Adrenal gland (tissue), 5 donors: Measurements from ENCODE around the gene SERTAD2.

ENCODE experiments used
- CTCF ChIP-seq, 6 experiments: fragments of 450-650 bp in 4 of 6; fragments of 200-600 bp in 2 of 6; sonication (generic) in 1 of 6; IDR thresholded peaks; 1 replicate in 5 of 6; 2 replicates in 1 of 6; pipeline versions ENCODE4 v1.5.1 to v1.8.0; 2016 to 2021; ENCODE audit warnings: antibody characterized with exemption in 6 of 6, mild to moderate bottlenecking in 2 of 6, moderate library complexity in 1 of 6
- POLR2A ChIP-seq, 2 donors: fragments of 450-650 bp; IDR thresholded peaks; one replicate each; pipeline ENCODE4 v1.6.1; 2017; ENCODE audit warnings: antibody characterized with exemption in 2 of 2, mild to moderate bottlenecking in 2 of 2, moderate library complexity in 1 of 2
- donor health status: DM: no; HTN: no; CAD: no.

- TF ChIP-seq CTCF (IDR thresholded peaks at IDR 0.05) (no peak), POLR2A (IDR thresholded peaks at IDR 0.05) (no peak)
These were observed 42.9 kb upstream of the SERTAD2 start for GRCh38 chr2:64696636-64697035.
